IMR-90 (cell line): ENCODE data around the gene AMIGO2. TPM values are rescaled to one million over a fixed set of nuclear protein-coding genes. Genes with fewer than 3 reads are reported as not detected.

Source experiments
- ATAC-seq: fragments of 200-7000 bp; cut with Tn5 transposase; 2 replicates; pipeline ENCODE4 v1.9.1; 2020; ENCODE audit warnings: low read depth, mild to moderate bottlenecking, moderate library complexity
- BruUV-seq: library from RNA; stranded (reverse); fragments of 400-500 nt; replicated peaks from 2 replicates; lab custom pipeline; 2021; lab: Mats Ljungman, UMichigan
- CTCF ChIA-PET: fragments of 300-600 bp; formaldehyde crosslinking; extraction: SDS; loops from one replicate; lab custom pipeline; 2021; ENCODE audit warnings: antibody characterized with exemption; lab: Yijun Ruan, JAX
- POLR2A ChIA-PET: fragments of 300-600 bp; sonication (Branson Sonifier 250); formaldehyde crosslinking; loops from one replicate; lab custom pipeline; 2022; ENCODE audit warnings: antibody characterized with exemption; ENCODE audit not compliant: unreplicated experiment; lab: Charles Lee
- DNase-seq: peaks from one replicate; pipeline ENCODE4 v3.0.0; 2013
- H2AFZ ChIP-seq: replicated peaks from 2 replicates; pipeline ENCODE3; 2013; ENCODE audit warnings: low read length, mild to moderate bottlenecking; ENCODE audit not compliant: poor library complexity
- H2AK5ac ChIP-seq: 2 replicates; pipeline ENCODE4 v1.6.1; 2013; ENCODE audit warnings: low read depth, low read length, inconsistent platforms
- H2AK9ac ChIP-seq: replicated peaks from 2 replicates; pipeline ENCODE3; 2013; ENCODE audit warnings: mild to moderate bottlenecking, low read depth, low read length, moderate library complexity; ENCODE audit not compliant: poor library complexity
- H2BK120ac ChIP-seq: 2 replicates; pipeline ENCODE4 v1.6.1; 2013; ENCODE audit warnings: low read depth, low read length, inconsistent platforms
- H2BK15ac ChIP-seq: 3 replicates; pipeline ENCODE4 v1.6.1; 2013; ENCODE audit warnings: low read depth, low read length, inconsistent platforms
- H2BK20ac ChIP-seq: 2 replicates; pipeline ENCODE4 v1.6.1; 2013; ENCODE audit warnings: low read depth, mild to moderate bottlenecking, inconsistent platforms, low read length, moderate library complexity
- H2BK5ac ChIP-seq: 2 replicates; pipeline ENCODE4 v1.6.1; 2013; ENCODE audit warnings: mild to moderate bottlenecking, low read depth, low read length, inconsistent platforms; ENCODE audit not compliant: poor library complexity, severe bottlenecking
- H3K14ac ChIP-seq: replicated peaks from 2 replicates; pipeline ENCODE4 v1.6.1; 2013; ENCODE audit warnings: low read depth, low read length, inconsistent platforms
- H3K18ac ChIP-seq: 2 replicates; pipeline ENCODE4 v1.6.1; 2013; ENCODE audit warnings: low read depth, low read length, control low read depth
- H3K23ac ChIP-seq: 2 replicates; pipeline ENCODE4 v1.6.1; 2013; ENCODE audit warnings: low read depth, low read length, inconsistent platforms
- H3K27ac ChIP-seq: 2 replicates; pipeline ENCODE4 v1.5.1; 2013; ENCODE audit warnings: mild to moderate bottlenecking, control low read depth, low read length; ENCODE audit not compliant: insufficient read depth
- H3K27me3 ChIP-seq: 2 replicates; pipeline ENCODE4 v1.6.1; 2013; ENCODE audit warnings: low read length; ENCODE audit not compliant: control insufficient read depth, insufficient read depth
- H3K36me3 ChIP-seq: 2 replicates; pipeline ENCODE4 v1.6.1; 2013; ENCODE audit warnings: low read length, mixed read lengths; ENCODE audit not compliant: control insufficient read depth, insufficient read depth
- H3K4ac ChIP-seq: 2 replicates; pipeline ENCODE4 v1.6.1; 2013; ENCODE audit warnings: low read depth, low read length, inconsistent platforms
- H3K4me1 ChIP-seq: 2 replicates; pipeline ENCODE4 v1.6.1; 2013; ENCODE audit warnings: low read length, mixed read lengths; ENCODE audit not compliant: control insufficient read depth, insufficient read depth
- H3K4me2 ChIP-seq: 2 replicates; pipeline ENCODE4 v1.6.1; 2013; ENCODE audit warnings: low read depth, mild to moderate bottlenecking, control low read depth, low read length, moderate library complexity
- H3K4me3 ChIP-seq: 2 replicates; pipeline ENCODE4 v1.5.1; 2013; ENCODE audit warnings: low read depth, mild to moderate bottlenecking, control low read depth, low read length, moderate library complexity; ENCODE audit not compliant: insufficient read depth
- H3K56ac ChIP-seq: 2 replicates; pipeline ENCODE4 v1.6.1; 2013; ENCODE audit warnings: low read length, inconsistent platforms; ENCODE audit not compliant: insufficient read depth; ENCODE audit errors: extremely low read depth
- H3K79me1 ChIP-seq, 2 experiments: 2 replicates each; pipeline ENCODE4 v1.6.1; 2013; ENCODE audit warnings: low read length in 2 of 2, inconsistent platforms in 1 of 2, low read depth in 1 of 2
- H3K9ac ChIP-seq: 2 replicates; pipeline ENCODE4 v1.6.1; 2013; ENCODE audit warnings: low read depth, low read length, control low read depth
- H3K9me1 ChIP-seq: 2 replicates; pipeline ENCODE4 v1.6.1; 2013; ENCODE audit warnings: low read length, inconsistent platforms; ENCODE audit not compliant: insufficient read depth
- H3K9me3 ChIP-seq: 2 replicates; pipeline ENCODE4 v1.6.1; 2013; ENCODE audit warnings: low read length; ENCODE audit not compliant: control insufficient read depth, insufficient read depth
- H4K20me1 ChIP-seq: 2 replicates; pipeline ENCODE4 v1.6.1; 2013; ENCODE audit warnings: low read length, inconsistent platforms; ENCODE audit not compliant: insufficient read depth
- H4K5ac ChIP-seq: 2 replicates; pipeline ENCODE4 v1.6.1; 2013; ENCODE audit warnings: mild to moderate bottlenecking, low read depth, low read length, control low read depth
- H4K8ac ChIP-seq, 2 experiments: 2 replicates each; pipeline ENCODE4 v1.6.1; 2013; ENCODE audit warnings: low read depth in 2 of 2, low read length in 2 of 2, control low read depth in 1 of 2, inconsistent platforms in 1 of 2
- H4K91ac ChIP-seq: 2 replicates; pipeline ENCODE4 v1.6.1; 2013; ENCODE audit warnings: low read depth, low read length, inconsistent platforms; ENCODE audit not compliant: insufficient read depth
- CEBPB ChIP-seq: IDR thresholded peaks from 2 replicates; pipeline ENCODE4 v1.6.1; 2012; ENCODE audit warnings: low read depth, low read length, improper control_type of control experiment
- CHD1 ChIP-seq: IDR thresholded peaks from 2 replicates; pipeline ENCODE4 v1.6.1; 2012; ENCODE audit warnings: low read depth, low read length, improper control_type of control experiment
- ELK1 ChIP-seq: fragments of 150-350 bp; IDR thresholded peaks from 2 replicates; pipeline ENCODE4 v1.6.1; 2016; ENCODE audit warnings: low read depth, mild to moderate bottlenecking, low read length, moderate library complexity, borderline replicate concordance
- FOS ChIP-seq: fragments of 150-350 bp; IDR thresholded peaks from 2 replicates; pipeline ENCODE4 v1.6.1; 2016; ENCODE audit warnings: low read depth, low read length
- MAFK ChIP-seq: IDR thresholded peaks from 2 replicates; pipeline ENCODE4 v1.6.1; 2012; ENCODE audit warnings: low read depth, low read length, improper control_type of control experiment
- MAZ ChIP-seq: IDR thresholded peaks from 2 replicates; pipeline ENCODE4 v1.6.1; 2012; ENCODE audit warnings: low read depth, mild to moderate bottlenecking, low read length, improper control_type of control experiment, moderate library complexity, borderline replicate concordance
- MXI1 ChIP-seq: IDR thresholded peaks from 2 replicates; pipeline ENCODE4 v1.6.1; 2012; ENCODE audit warnings: low read depth, mild to moderate bottlenecking, low read length, moderate library complexity, borderline replicate concordance
- POLR2A ChIP-seq: IDR thresholded peaks from 2 replicates; pipeline ENCODE4 v1.6.1; 2012; ENCODE audit warnings: mild to moderate bottlenecking, low read depth, low read length
- RAD21 ChIP-seq: IDR thresholded peaks from 2 replicates; pipeline ENCODE4 v1.6.1; 2012; ENCODE audit warnings: low read length, improper control_type of control experiment
- RCOR1 ChIP-seq: IDR thresholded peaks from 2 replicates; pipeline ENCODE4 v1.6.1; 2012; ENCODE audit warnings: mild to moderate bottlenecking, low read length, improper control_type of control experiment; ENCODE audit not compliant: insufficient replicate concordance
- RFX5 ChIP-seq: IDR thresholded peaks from 2 replicates; pipeline ENCODE4 v1.8.0; 2012; ENCODE audit warnings: low read depth, mild to moderate bottlenecking, low read length, moderate library complexity
- SMC3 ChIP-seq: fragments of 150-350 bp; IDR thresholded peaks from 2 replicates; pipeline ENCODE4 v1.6.1; 2016; ENCODE audit warnings: low read depth, mild to moderate bottlenecking, antibody characterized with exemption, low read length, moderate library complexity
- USF2 ChIP-seq: fragments of 150-350 bp; IDR thresholded peaks from 2 replicates; pipeline ENCODE4 v1.6.1; 2017; ENCODE audit warnings: mild to moderate bottlenecking, antibody characterized with exemption, low read length, low read depth
- WGBS, 2 experiments: methylation state at CpG; one replicate each; pipeline versions ENCODE4 v1.1.5 to v1.1.7; 2013; ENCODE audit warnings: missing lambda C conversion rate in 2 of 2; ENCODE audit not compliant: insufficient read length in 1 of 2; ENCODE audit errors: extremely low coverage in 2 of 2; 5-methylcytosine and 5-hydroxymethylcytosine counted together
- dilution Hi-C: fragments of 300-500 bp; cut with HindIII; formaldehyde crosslinking; loops from one replicate; pipeline ENCODE4 v1.14.3; 2018; ENCODE audit warnings: low sequenced_read_pairs; ENCODE audit not compliant: unreplicated experiment
- in situ Hi-C: fragments of 300-500 bp; cut with MboI; formaldehyde crosslinking; loops from 3 replicates; pipeline ENCODE4 v1.14.3; 2019; ENCODE audit warnings: low sequenced_read_pairs, inconsistent platforms, mixed read lengths
- intact Hi-C: fragments of 100-400 bp; cut with micrococcal nuclease; formaldehyde crosslinking; loops from 2 replicates; pipeline ENCODE4 v1.10.0; 2022
- polyA plus RNA-seq, 3 experiments: library from polyadenylated mRNA; depleted of rRNA; stranded (reverse); fragments of >200 nt; gene quantifications; 2 replicates each; pipeline ENCODE4 v1.2.3, GENCODE V29; 2012; ENCODE audit warnings: low replicate concordance in 1 of 3
- total RNA-seq: library from RNA; depleted of rRNA; stranded (reverse); fragments of >200 nt; gene quantifications from 2 replicates; pipeline ENCODE4 v1.2.3, GENCODE V29; 2012
- TF ChIP-seq, protein P1 (sequence below): conservative IDR thresholded peaks from 2 replicates; pipeline ENCODE4 v1.5.1; 2012; ENCODE audit warnings: mild to moderate bottlenecking, low read depth, low read length, improper control_type of control experiment

Gene AMIGO2
- total and polyA plus RNA-seq, 2 of the 4 experiments (the other 2 are of a cell fraction) = 20.1 to 32.6 TPM

GRCh38 chr12:47068539-47068938 is 11.2 kb downstream of the AMIGO2 start:
- no CpG with 5 or more reads among the region's 6 CpGs for WGBS, 2 experiments
- no peaks in the 10 kb centered on the region for H3K36me3 ChIP-seq
- no peak overlapping the region for H3K56ac ChIP-seq
- no peak overlapping the region for H3K18ac ChIP-seq
- no peak overlapping the region for H2BK20ac ChIP-seq
- no peak overlapping the region for H2AK9ac ChIP-seq
- H3K4ac ChIP-seq = no peak overlapping the region; the same call in 1 of the 2 replicates
- intact Hi-C loops (no loop called here), in situ Hi-C loops (no loop called here), dilution Hi-C loops (no loop called here)
- no peaks in the 10 kb centered on the region for H3K9me3 ChIP-seq
- CTCF ChIA-PET = interaction anchor here (0.6 to 0.7 kb wide), 2 partner anchors 81 to 128 kb away, joined by 3 read pairs; no protein-coding TSS in a partner anchor
- H3K27me3 ChIP-seq = no peaks in the 10 kb centered on the region
- H3K4me1 ChIP-seq = no peaks in the 10 kb centered on the region
- no peak overlapping the region for H3K4me2 ChIP-seq
- H3K27ac ChIP-seq = no peak overlapping the region
- H2BK5ac ChIP-seq = no peak overlapping the region
- no peak overlapping the region for H2AK5ac ChIP-seq
- H3K9ac ChIP-seq = no peak overlapping the region
- DNase-seq (no peak), ATAC-seq (no peak)
- no peaks in the 10 kb centered on the region for H3K79me1 ChIP-seq
- TF ChIP-seq CEBPB (no peak), SMC3 (no peak), MAFK (no peak), MXI1 (no peak), RAD21 (no peak), CHD1 (no peak), RFX5 (no peak), FOS (no peak), ELK1 (no peak), MAZ (no peak), RCOR1 (no peak), USF2 (no peak), POLR2A (no peak)
- TF ChIP-seq, protein P1, sequence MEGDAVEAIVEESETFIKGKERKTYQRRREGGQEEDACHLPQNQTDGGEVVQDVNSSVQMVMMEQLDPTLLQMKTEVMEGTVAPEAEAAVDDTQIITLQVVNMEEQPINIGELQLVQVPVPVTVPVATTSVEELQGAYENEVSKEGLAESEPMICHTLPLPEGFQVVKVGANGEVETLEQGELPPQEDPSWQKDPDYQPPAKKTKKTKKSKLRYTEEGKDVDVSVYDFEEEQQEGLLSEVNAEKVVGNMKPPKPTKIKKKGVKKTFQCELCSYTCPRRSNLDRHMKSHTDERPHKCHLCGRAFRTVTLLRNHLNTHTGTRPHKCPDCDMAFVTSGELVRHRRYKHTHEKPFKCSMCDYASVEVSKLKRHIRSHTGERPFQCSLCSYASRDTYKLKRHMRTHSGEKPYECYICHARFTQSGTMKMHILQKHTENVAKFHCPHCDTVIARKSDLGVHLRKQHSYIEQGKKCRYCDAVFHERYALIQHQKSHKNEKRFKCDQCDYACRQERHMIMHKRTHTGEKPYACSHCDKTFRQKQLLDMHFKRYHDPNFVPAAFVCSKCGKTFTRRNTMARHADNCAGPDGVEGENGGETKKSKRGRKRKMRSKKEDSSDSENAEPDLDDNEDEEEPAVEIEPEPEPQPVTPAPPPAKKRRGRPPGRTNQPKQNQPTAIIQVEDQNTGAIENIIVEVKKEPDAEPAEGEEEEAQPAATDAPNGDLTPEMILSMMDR = no peak
- H4K91ac ChIP-seq = no peak overlapping the region
- H3K14ac ChIP-seq = no peak overlapping the region
- POLR2A ChIA-PET = no interaction called here
- H4K20me1 ChIP-seq = no peaks in the 10 kb centered on the region
- H2BK120ac ChIP-seq = no peak overlapping the region
- no peak overlapping the region for H2BK15ac ChIP-seq
- no peak overlapping the region for H3K4me3 ChIP-seq
- no peak overlapping the region for H4K8ac ChIP-seq
- H2AFZ ChIP-seq = no peak overlapping the region
- no peak overlapping the region for H3K23ac ChIP-seq
- H4K5ac ChIP-seq = no peak overlapping the region
- H3K9me1 ChIP-seq = no peaks in the 10 kb centered on the region
- no TSS peak for BruUV-seq
